Esophagus squamous epithelium (tissue), 5 donors: ENCODE measurements around the gene GGNBP2. TPM values are rescaled to one million over a fixed set of nuclear protein-coding genes. Genes with fewer than 3 reads are reported as not detected.
A peak's percentile ranks its signal among the peaks of the same experiment; 100 is the strongest.

Experiments used
- DNase-seq: peaks from one replicate; lab custom pipeline; 2025; lab: John Stamatoyannopoulos, UW
- H3K27ac ChIP-seq, 4 donors: fragments of 200-600 bp; sonication (generic); one replicate each; pipeline ENCODE4 v1.5.1; 2016 to 2019; ENCODE audit warnings: mild to moderate bottlenecking in 1 of 4
- H3K27me3 ChIP-seq, 4 donors: fragments of 200-600 bp; sonication (generic); 1 replicate in 3 of 4; 2 replicates in 1 of 4; pipeline versions ENCODE4 v1.5.1 to v1.6.0; 2017 to 2021; ENCODE audit warnings: antibody characterized with exemption in 1 of 4
- H3K36me3 ChIP-seq, 3 donors: fragments of 200-600 bp; sonication (generic); one replicate each; pipeline ENCODE4 v1.5.1; 2016 to 2019
- H3K4me1 ChIP-seq, 3 donors: fragments of 200-600 bp; sonication (generic); one replicate each; pipeline ENCODE4 v1.5.1; 2017 to 2019
- H3K4me3 ChIP-seq, 4 donors: fragments of 200-600 bp; sonication (generic); 1 replicate in 3 of 4; 2 replicates in 1 of 4; pipeline ENCODE4 v1.5.1; 2016 to 2019; ENCODE audit warnings: mild to moderate bottlenecking in 2 of 4, moderate library complexity in 1 of 4
- H3K9me3 ChIP-seq, 3 donors: fragments of 200-600 bp; sonication (generic); one replicate each; pipeline ENCODE4 v1.5.1; 2016 to 2019
- CTCF ChIP-seq, 6 experiments: fragments of 450-650 bp in 4 of 6; fragments of 200-600 bp in 2 of 6; sonication (generic) in 2 of 6; IDR thresholded peaks; one replicate each; pipeline ENCODE4 v1.5.1; 2016 to 2019; ENCODE audit warnings: antibody characterized with exemption in 6 of 6, mild to moderate bottlenecking in 4 of 6, moderate library complexity in 4 of 6
- POLR2A ChIP-seq, 4 donors: fragments of 450-650 bp; IDR thresholded peaks; one replicate each; pipeline ENCODE4 v1.6.1; 2017; ENCODE audit warnings: antibody characterized with exemption in 4 of 4, mild to moderate bottlenecking in 4 of 4, moderate library complexity in 3 of 4
- WGBS, 2 donors: methylation state at CpG; one replicate each; pipeline ENCODE4 v1.1.5; 2018; 5-methylcytosine and 5-hydroxymethylcytosine counted together
- intact Hi-C: fragments of 100-400 bp; cut with DNase I; formaldehyde crosslinking; loops from one replicate; pipeline ENCODE4 v1.15.0; 2022
- total RNA-seq, 4 donors: library from RNA; depleted of rRNA; stranded (reverse); fragments of >200 nt; gene quantifications; one replicate each; pipeline ENCODE4 v1.1.0, GENCODE V29; 2016
- donor health status: DM: yes; HTN: yes; CAD: no.

Gene GGNBP2
- total RNA-seq, 4 donors from 2014 or later, result 32.8 to 59.3 (median 46.3) TPM

- H3K4me1 ChIP-seq, result peaks cover 0 to 22% (median 0%) of the 10 kb centered on the region in 3 donors
- H3K27ac ChIP-seq, result no peak overlapping the region
- WGBS, 2 donors, result 52 to 61% methylated on average over 2 of the region's 2 CpGs
- no peak for DNase-seq
- intact Hi-C loops, result no loop called here
- H3K36me3 ChIP-seq, result peaks cover 7 to 91% (median 43%) of the 10 kb centered on the region in 3 donors
- no peak overlapping the region for H3K4me3 ChIP-seq
- TF ChIP-seq CTCF (IDR thresholded peaks at IDR 0.05) (no peak), POLR2A (IDR thresholded peaks at IDR 0.05) (no peak)
- H3K9me3 ChIP-seq, result no peaks in the 10 kb centered on the region
- H3K27me3 ChIP-seq, result no peaks in the 10 kb centered on the region
Observed at GRCh38 chr17:36578671-36579070, 34.0 kb downstream of the GGNBP2 start.

- H3K27ac ChIP-seq, result no peak overlapping the region
- TF ChIP-seq CTCF (IDR thresholded peaks at IDR 0.05) (no peak), POLR2A (IDR thresholded peaks at IDR 0.05) (no peak)
- peaks cover 0 to under 1% (median 0%) of the 10 kb centered on the region in 3 donors for H3K4me1 ChIP-seq
- H3K4me3 ChIP-seq, result no peak overlapping the region
- no peaks in the 10 kb centered on the region for H3K27me3 ChIP-seq
- H3K9me3 ChIP-seq, result no peaks in the 10 kb centered on the region
- peaks cover 22 to 100% (median 69%) of the 10 kb centered on the region in 3 donors for H3K36me3 ChIP-seq
- WGBS, 2 donors, result 77 to 90% methylated on average over 1 of the region's 1 CpG
- intact Hi-C loops, result no loop called here
- DNase-seq, result no peak
Observed at GRCh38 chr17:36583787-36584186, 39.1 kb downstream of the GGNBP2 start.

GRCh38 chr17:36586138-36586537, 41.4 kb downstream of the GGNBP2 start:
- TF ChIP-seq POLR2A (IDR thresholded peaks at IDR 0.05) (no peak), CTCF (IDR thresholded peaks at IDR 0.05) (no peak)
- Histone ChIP-seq H3K27me3 (no peaks in the 10 kb centered on the region), H3K9me3 (no peaks in the 10 kb centered on the region), H3K36me3 (peaks cover 15 to 92% (median 50%) of the 10 kb centered on the region in 3 donors), H3K27ac (no peak overlapping the region), H3K4me1 (peaks cover 0 to 4% (median 0%) of the 10 kb centered on the region in 3 donors), H3K4me3 (no peak overlapping the region)
- 87 to 88% methylated on average over 2 of the region's 2 CpGs for WGBS, 2 donors
- DNase-seq, result no peak
- intact Hi-C loops, result no loop called here

- TF ChIP-seq POLR2A (IDR thresholded peaks at IDR 0.05) (no peak), CTCF (IDR thresholded peaks at IDR 0.05) (no peak)
- Histone ChIP-seq H3K27ac (no peak overlapping the region), H3K27me3 (no peaks in the 10 kb centered on the region), H3K4me3 (no peak overlapping the region), H3K4me1 (peaks cover 10 to 36% (median 10%) of the 10 kb centered on the region in 3 donors), H3K9me3 (no peaks in the 10 kb centered on the region), H3K36me3 (peaks cover 15 to 52% (median 24%) of the 10 kb centered on the region in 3 donors)
- intact Hi-C loops, result loop anchor here (5.0 kb wide), 1 partner anchor 43 kb away; no protein-coding TSS in a partner anchor
- no peak for DNase-seq
- WGBS, 2 donors, result 52 to 58% methylated on average over 2 of the region's 2 CpGs
Observed at GRCh38 chr17:36590082-36590481, 45.4 kb downstream of the GGNBP2 start.

GRCh38 chr17:36591434-36592315, 47.0 kb downstream of the GGNBP2 start, which contains the start of gene DHRS11:
TSS of gene DHRS11 (plus strand) at chr17:36591879. CDS start at chr17:36592010, 131 bp downstream.
- TF ChIP-seq POLR2A (IDR thresholded peaks at IDR 0.05) (peak in 1 of 4 donors; percentile 19), CTCF (IDR thresholded peaks at IDR 0.05) (no peak)
- peak within 1 kb of the TSS; percentile 80 to 90 (median 82) for H3K27ac ChIP-seq
- 2 to 7% methylated on average over 12 of the region's 87 CpGs for WGBS, 2 donors

More at GRCh38 chr17:36591434-36592315, 47.0 kb downstream of the GGNBP2 start, which contains the start of gene DHRS11:
- DNase-seq, result no peak
- H3K4me3 ChIP-seq, result peak within 1 kb of the TSS; percentile 70 to 100 (median 86)
- H3K9me3 ChIP-seq, result no peaks in the 10 kb centered on the region
- H3K36me3 ChIP-seq, result peaks cover 10 to 36% (median 14%) of the 10 kb centered on the region in 3 donors
- intact Hi-C loops, result loop anchor here (5.0 kb wide), 1 partner anchor 44 kb away; no protein-coding TSS in a partner anchor
- no peaks in the 10 kb centered on the region for H3K27me3 ChIP-seq
- peaks cover 10 to 36% (median 10%) of the 10 kb centered on the region in 3 donors for H3K4me1 ChIP-seq
